Measurements from ENCODE around the gene LINGO1. TPM values are rescaled to one million over a fixed set of nuclear protein-coding genes. Genes with fewer than 3 reads are reported as not detected.

Gene LINGO1
- total RNA-seq, 1 experiment from 2014 or later: 10.6 TPM

- no peak for DNase-seq
- Histone ChIP-seq H3K27me3 (ENCODE audit: control insufficient read depth, insufficient read depth, low read length) (no peaks in the 10 kb centered on the region), H3K36me3 (replicated peaks; ENCODE audit: control insufficient read depth, insufficient read depth, low read length) (no peaks in the 10 kb centered on the region), H3K4me3 (ENCODE audit: insufficient read depth, low read depth, low read length) (no peak overlapping the region)
Observed at GRCh38 chr15:77644543-77645247, 12.0 kb upstream of the LINGO1 start.

GRCh38 chr15:77643764-77644163 is 11.1 kb upstream of the LINGO1 start:
- H3K4me3 ChIP-seq (ENCODE audit: insufficient read depth, low read depth, low read length): no peak overlapping the region
- H3K36me3 ChIP-seq (replicated peaks; ENCODE audit: control insufficient read depth, insufficient read depth, low read length): no peaks in the 10 kb centered on the region
- DNase-seq: no peak
- no peaks in the 10 kb centered on the region for H3K27me3 ChIP-seq (ENCODE audit: control insufficient read depth, insufficient read depth, low read length)

- Histone ChIP-seq H3K36me3 (replicated peaks; ENCODE audit: control insufficient read depth, insufficient read depth, low read length) (no peaks in the 10 kb centered on the region), H3K27me3 (ENCODE audit: control insufficient read depth, insufficient read depth, low read length) (no peaks in the 10 kb centered on the region), H3K4me3 (ENCODE audit: insufficient read depth, low read depth, low read length) (no peak overlapping the region)
- no peak for DNase-seq
Observed at GRCh38 chr15:77642793-77643430, 10.2 kb upstream of the LINGO1 start.

- H3K27me3 ChIP-seq (ENCODE audit: control insufficient read depth, insufficient read depth, low read length): no peaks in the 10 kb centered on the region
- no peak overlapping the region for H3K4me3 ChIP-seq (ENCODE audit: insufficient read depth, low read depth, low read length)
- no peak for DNase-seq
- no peaks in the 10 kb centered on the region for H3K36me3 ChIP-seq (replicated peaks; ENCODE audit: control insufficient read depth, insufficient read depth, low read length)
Observed at GRCh38 chr15:77641999-77642398, 9.3 kb upstream of the LINGO1 start.

- no peak for DNase-seq
- Histone ChIP-seq H3K36me3 (replicated peaks; ENCODE audit: control insufficient read depth, insufficient read depth, low read length) (no peaks in the 10 kb centered on the region), H3K4me3 (ENCODE audit: insufficient read depth, low read depth, low read length) (no peak overlapping the region), H3K27me3 (ENCODE audit: control insufficient read depth, insufficient read depth, low read length) (peaks cover 3% of the 10 kb centered on the region)
Observed at GRCh38 chr15:77640615-77641014, 7.9 kb upstream of the LINGO1 start.

- H3K4me3 ChIP-seq (ENCODE audit: insufficient read depth, low read depth, low read length): no peak overlapping the region
- peaks cover 6% of the 10 kb centered on the region for H3K27me3 ChIP-seq (ENCODE audit: control insufficient read depth, insufficient read depth, low read length)
- no peaks in the 10 kb centered on the region for H3K36me3 ChIP-seq (replicated peaks; ENCODE audit: control insufficient read depth, insufficient read depth, low read length)
- DNase-seq: no peak
Observed at GRCh38 chr15:77639431-77639830, 6.7 kb upstream of the LINGO1 start.

GRCh38 chr15:77637851-77638692 is 5.4 kb upstream of the LINGO1 start:
- Histone ChIP-seq H3K27me3 (ENCODE audit: control insufficient read depth, insufficient read depth, low read length) (peaks cover 6% of the 10 kb centered on the region), H3K36me3 (replicated peaks; ENCODE audit: control insufficient read depth, insufficient read depth, low read length) (no peaks in the 10 kb centered on the region), H3K4me3 (ENCODE audit: insufficient read depth, low read depth, low read length) (no peak overlapping the region)
- no peak for DNase-seq

- Histone ChIP-seq H3K27me3 (ENCODE audit: control insufficient read depth, insufficient read depth, low read length) (peaks cover 7% of the 10 kb centered on the region), H3K4me3 (ENCODE audit: insufficient read depth, low read depth, low read length) (no peak overlapping the region), H3K36me3 (replicated peaks; ENCODE audit: control insufficient read depth, insufficient read depth, low read length) (no peaks in the 10 kb centered on the region)
- no peak for DNase-seq
Observed at GRCh38 chr15:77636209-77636608, 3.5 kb upstream of the LINGO1 start.

GRCh38 chr15:77634266-77634962 is 1.7 kb upstream of the LINGO1 start:
- DNase-seq: peak; percentile 91
- peak overlapping the region; percentile 37 for H3K4me3 ChIP-seq (ENCODE audit: insufficient read depth, low read depth, low read length)
- H3K36me3 ChIP-seq (replicated peaks; ENCODE audit: control insufficient read depth, insufficient read depth, low read length): no peaks in the 10 kb centered on the region; the same call in 1 of the 2 replicates
- H3K27me3 ChIP-seq (ENCODE audit: control insufficient read depth, insufficient read depth, low read length): peaks cover 7% of the 10 kb centered on the region

GRCh38 chr15:77633913-77634265 is 1.2 kb upstream of the LINGO1 start:
- peak overlapping the region; percentile 37 for H3K4me3 ChIP-seq (ENCODE audit: insufficient read depth, low read depth, low read length)
- peak; percentile 90 for DNase-seq
- H3K36me3 ChIP-seq (replicated peaks; ENCODE audit: control insufficient read depth, insufficient read depth, low read length): no peaks in the 10 kb centered on the region; the same call in 1 of the 2 replicates
- H3K27me3 ChIP-seq (ENCODE audit: control insufficient read depth, insufficient read depth, low read length): peaks cover 7% of the 10 kb centered on the region

GRCh38 chr15:77633134-77633912 is 611 bp upstream of the LINGO1 start:
- peak overlapping the region; percentile 64 for H3K4me3 ChIP-seq (ENCODE audit: insufficient read depth, low read depth, low read length)
- H3K36me3 ChIP-seq (replicated peaks; ENCODE audit: control insufficient read depth, insufficient read depth, low read length): no peaks in the 10 kb centered on the region; the same call in 1 of the 2 replicates
- peaks cover 7% of the 10 kb centered on the region for H3K27me3 ChIP-seq (ENCODE audit: control insufficient read depth, insufficient read depth, low read length)
- DNase-seq: peak; percentile 98

- peak; percentile 89 for DNase-seq
- Histone ChIP-seq H3K27me3 (ENCODE audit: control insufficient read depth, insufficient read depth, low read length) (peaks cover 7% of the 10 kb centered on the region), H3K4me3 (ENCODE audit: insufficient read depth, low read depth, low read length) (peak overlapping the region; percentile 58), H3K36me3 (replicated peaks; ENCODE audit: control insufficient read depth, insufficient read depth, low read length) (no peaks in the 10 kb centered on the region; the same call in 1 of the 2 replicates)
Observed at GRCh38 chr15:77631745-77632533, 773 bp downstream of the LINGO1 start.
